Measurements from ENCODE around the gene S100A5. TPM values are rescaled to one million over a fixed set of nuclear protein-coding genes. Genes with fewer than 3 reads are reported as not detected.

The S100A5 gene
- total RNA-seq, 1 experiment from 2014 or later: 6.0 TPM

DNA sequence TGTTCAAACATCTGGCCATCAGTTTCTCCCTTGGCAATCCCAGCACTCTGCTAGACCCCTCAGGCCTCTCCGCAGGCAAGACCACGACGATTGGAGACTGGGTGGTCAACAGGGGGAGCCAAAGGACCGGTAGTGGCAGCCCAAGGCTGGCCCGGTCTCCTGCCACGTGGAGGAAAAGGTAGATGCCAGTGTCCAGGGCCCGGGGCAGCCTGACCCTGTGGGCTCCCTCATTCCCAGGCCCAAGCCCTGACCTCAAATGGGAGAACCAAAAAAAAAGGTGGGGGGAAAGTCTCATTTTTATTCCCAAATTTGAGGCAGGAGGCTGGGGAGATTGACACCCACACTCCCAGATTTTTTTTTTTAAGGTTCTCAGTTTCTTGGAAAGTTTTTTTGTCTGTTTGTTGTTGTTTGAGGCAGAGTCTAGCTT lies 29.7 kb downstream of the S100A5 start:
- peak; percentile 70 for DNase-seq (ENCODE audit: low read depth, low spot score)
- H3K79me2 ChIP-seq (ENCODE audit: insufficient read depth, low read length): no peaks in the 10 kb centered on the region
- H3K9me3 ChIP-seq (ENCODE audit: control insufficient read depth in 1 of 2, insufficient read depth in 1 of 2, low read depth in 1 of 2, low read length in 2 of 2): no peaks in the 10 kb centered on the region
- CTCF ChIA-PET: interaction anchor here (0.7 to 2.4 kb wide), 22 partner anchors 9 to 476 kb away, joined by 3 to 30 read pairs (median 6); partner anchors contain the start of genes CHTOP, INTS3, RAB13 and S100A13
- RAD21 ChIA-PET (ENCODE audit: low non-redundant PET in 1 of 2, low total read pairs in 2 of 2, uncharacterized antibody in 2 of 2, unreplicated experiment in 2 of 2): interaction anchor here (0.6 to 1.7 kb wide), 4 partner anchors 55 to 116 kb away, joined by 3 to 9 read pairs (median 4); partner anchors contain the start of gene S100A13 (in 1 of the 2)
- H3K4me3 ChIP-seq (replicated peaks in 1 of 2; ENCODE audit: low read depth in 1 of 2, low read length in 2 of 2): no peak overlapping the region
- H3K4me2 ChIP-seq (ENCODE audit: low read length): no peak overlapping the region
- ATAC-seq: peak; percentile 78
- intact Hi-C loops (cut with micrococcal nuclease): loop anchor here (1.0 to 2.0 kb wide), 2 partner anchors 57 to 106 kb away; partner anchors contain the start of gene S100A14
- no peaks in the 10 kb centered on the region for H3K9me2 ChIP-seq (ENCODE audit: insufficient read depth)
- no peaks in the 10 kb centered on the region for H3K36me3 ChIP-seq (ENCODE audit: control insufficient read depth in 1 of 2, insufficient read depth in 2 of 2, low read length in 2 of 2)
- BruUV-seq (replicated peaks): no TSS peak
- no peaks in the 10 kb centered on the region for H4K20me1 ChIP-seq (ENCODE audit: insufficient read depth)
- H3K27ac ChIP-seq (ENCODE audit: low read depth, low read length): peak overlapping the region; percentile 39
- peak; percentile 24 for TF ChIP-seq YY1 (IDR thresholded peaks at IDR 0.05; ENCODE audit: extremely low read depth, insufficient replicate concordance, low read depth, low read length)
- TF ChIP-seq SP1 (IDR thresholded peaks at IDR 0.05; ENCODE audit: low read depth): no peak
- no peak; the same call in none of the 2 replicates for TF ChIP-seq CBX3 (IDR thresholded peaks at IDR 0.05; ENCODE audit: low read depth)
- peak; percentile 99 for TF ChIP-seq MAX (IDR thresholded peaks at IDR 0.05)
- TF ChIP-seq, protein P1, sequence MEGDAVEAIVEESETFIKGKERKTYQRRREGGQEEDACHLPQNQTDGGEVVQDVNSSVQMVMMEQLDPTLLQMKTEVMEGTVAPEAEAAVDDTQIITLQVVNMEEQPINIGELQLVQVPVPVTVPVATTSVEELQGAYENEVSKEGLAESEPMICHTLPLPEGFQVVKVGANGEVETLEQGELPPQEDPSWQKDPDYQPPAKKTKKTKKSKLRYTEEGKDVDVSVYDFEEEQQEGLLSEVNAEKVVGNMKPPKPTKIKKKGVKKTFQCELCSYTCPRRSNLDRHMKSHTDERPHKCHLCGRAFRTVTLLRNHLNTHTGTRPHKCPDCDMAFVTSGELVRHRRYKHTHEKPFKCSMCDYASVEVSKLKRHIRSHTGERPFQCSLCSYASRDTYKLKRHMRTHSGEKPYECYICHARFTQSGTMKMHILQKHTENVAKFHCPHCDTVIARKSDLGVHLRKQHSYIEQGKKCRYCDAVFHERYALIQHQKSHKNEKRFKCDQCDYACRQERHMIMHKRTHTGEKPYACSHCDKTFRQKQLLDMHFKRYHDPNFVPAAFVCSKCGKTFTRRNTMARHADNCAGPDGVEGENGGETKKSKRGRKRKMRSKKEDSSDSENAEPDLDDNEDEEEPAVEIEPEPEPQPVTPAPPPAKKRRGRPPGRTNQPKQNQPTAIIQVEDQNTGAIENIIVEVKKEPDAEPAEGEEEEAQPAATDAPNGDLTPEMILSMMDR (IDR thresholded peaks at IDR 0.05 in 2 of 3, conservative IDR thresholded peaks at IDR 0.05 in 1 of 3; ENCODE audit: borderline replicate concordance in 1 of 3, insufficient read depth in 1 of 3, low read depth in 2 of 3, low read length in 2 of 3): peak; percentile 90 to 95 (median 92)
- peak; percentile 100 for TF ChIP-seq RAD21 (IDR thresholded peaks at IDR 0.05; ENCODE audit: low read depth)
- TF ChIP-seq FOSL1 (IDR thresholded peaks at IDR 0.05; ENCODE audit: low read depth): no peak
- TF ChIP-seq POLR2AphosphoS5 (IDR thresholded peaks at IDR 0.05; ENCODE audit: low read depth, low read length): peak; percentile 41
- no peak for TF ChIP-seq POLR2A (IDR thresholded peaks at IDR 0.05; ENCODE audit: borderline replicate concordance, extremely low read depth, insufficient read depth, insufficient read length)
- no peak overlapping the region for H2AFZ ChIP-seq (ENCODE audit: low read depth, low read length, poor library complexity, severe bottlenecking)
- peak overlapping the region; percentile 45 for H3K9ac ChIP-seq (ENCODE audit: low read length)
- H3K27me3 ChIP-seq (ENCODE audit: insufficient read depth, low read length): no peaks in the 10 kb centered on the region
- POLR2A ChIA-PET: interaction anchor here (0.9 to 1.5 kb wide), 5 partner anchors 55 to 117 kb away, joined by 3 to 8 read pairs (median 3); partner anchors contain the start of genes S100A1 and S100A14
- H3K4me1 ChIP-seq (ENCODE audit: control insufficient read depth in 1 of 2, insufficient read depth in 2 of 2, low read length in 2 of 2): peaks cover 34 to 91% of the 10 kb centered on the region in 2 experiments
